HepG2 (cell line): ENCODE results near the gene HIVEP2. TPM values are rescaled to one million over a fixed set of nuclear protein-coding genes. Genes with fewer than 3 reads are reported as not detected.

Source experiments
- ATAC-seq: fragments of 200-7000 bp; cut with Tn5 transposase; 3 replicates; pipeline ENCODE4 v1.9.1; 2020; ENCODE audit warnings: mild to moderate bottlenecking, moderate library complexity
- BruUV-seq: library from RNA; stranded (reverse); fragments of 400-500 nt; replicated peaks from 2 replicates; lab custom pipeline; 2021; lab: Mats Ljungman, UMichigan
- CTCF ChIA-PET: fragments of 300-600 bp; formaldehyde crosslinking; extraction: SDS; loops from one replicate; lab custom pipeline; 2021; ENCODE audit warnings: low total read pairs, inconsistent platforms, low intra/inter-chr PET ratio; lab: Yijun Ruan, JAX
- POLR2A ChIA-PET: fragments of 350-600 bp; sonication (Branson Sonifier 250); formaldehyde crosslinking; loops from one replicate; lab custom pipeline; 2020; ENCODE audit warnings: antibody characterized with exemption, inconsistent platforms; lab: Yijun Ruan, JAX
- DNase-seq: peaks from one replicate; pipeline ENCODE4 v3.0.0-alpha.2; 2015; ENCODE audit warnings: low spot score
- FAIRE-seq: peaks from 3 replicates; lab custom pipeline; 2011; peaks lifted over from hg19 to GRCh38; lab: Jason Lieb, UNC
- H2AFZ ChIP-seq: one replicate; pipeline ENCODE4 v1.6.1; 2011; ENCODE audit warnings: low read length, inconsistent platforms
- H3K27ac ChIP-seq: fragments of 300-600 bp; 3 replicates; pipeline ENCODE4 v1.8.0; 2011; ENCODE audit warnings: mixed run types, mild to moderate bottlenecking, mixed read lengths, low read length, inconsistent platforms; ENCODE audit not compliant: insufficient read depth; ENCODE audit errors: extremely low read length
- H3K27me3 ChIP-seq, 2 experiments: fragments of 200-600 bp in 1 of 2; 2 replicates in 1 of 2; 3 replicates in 1 of 2; pipeline versions ENCODE4 v1.6.0 to v1.8.0; 2011; ENCODE audit warnings: low read length in 2 of 2, mild to moderate bottlenecking in 2 of 2, moderate library complexity in 2 of 2, inconsistent platforms in 1 of 2; ENCODE audit not compliant: insufficient read depth in 2 of 2, control insufficient read depth in 1 of 2
- H3K36me3 ChIP-seq, 2 experiments: fragments of 200-600 bp in 1 of 2; replicated peaks in 1 of 2; 2 replicates in 1 of 2; 3 replicates in 1 of 2; pipeline versions ENCODE4 v1.5.1 to v1.8.0; 2011; ENCODE audit warnings: low read length in 2 of 2, inconsistent platforms in 1 of 2; ENCODE audit not compliant: insufficient read depth in 2 of 2, control insufficient read depth in 1 of 2
- H3K4me1 ChIP-seq: 2 replicates; pipeline ENCODE4 v1.5.1; 2012; ENCODE audit warnings: low read length, inconsistent platforms; ENCODE audit not compliant: insufficient read depth
- H3K4me2 ChIP-seq: 2 replicates; pipeline ENCODE4 v1.6.0; 2011; ENCODE audit warnings: low read depth, low read length, inconsistent platforms
- H3K4me3 ChIP-seq, 3 experiments: fragments of 200-600 bp in 1 of 3; sonication (generic), shearing (Covaris generic) in 1 of 3; replicated peaks in 1 of 3; 2 replicates each; pipeline ENCODE4 v1.5.1; 2011 to 2016; ENCODE audit warnings: low read length in 3 of 3, inconsistent platforms in 2 of 3, low read depth in 2 of 3, mild to moderate bottlenecking in 2 of 3, control low read depth in 1 of 3, mixed read lengths in 1 of 3; ENCODE audit not compliant: insufficient read depth in 1 of 3
- H3K79me2 ChIP-seq: one replicate; pipeline ENCODE4 v1.6.1; 2011; ENCODE audit warnings: low read length, inconsistent platforms; ENCODE audit not compliant: insufficient read depth
- H3K9ac ChIP-seq: 2 replicates; pipeline ENCODE4 v1.6.0; 2011; ENCODE audit warnings: mild to moderate bottlenecking, low read depth, low read length, inconsistent platforms; ENCODE audit not compliant: insufficient read depth
- H3K9me3 ChIP-seq: 2 replicates; pipeline ENCODE4 v1.5.1; 2012; ENCODE audit warnings: mild to moderate bottlenecking, low read length
- H4K20me1 ChIP-seq: 2 replicates; pipeline ENCODE4 v1.6.0; 2011; ENCODE audit warnings: inconsistent platforms, mild to moderate bottlenecking, low read length, moderate library complexity; ENCODE audit not compliant: insufficient read depth
- HINFP ChIP-seq: sonication (generic); formaldehyde crosslinking; IDR thresholded peaks from 2 replicates; pipeline ENCODE4 v1.4.0; 2020; ENCODE audit warnings: low read depth, mild to moderate bottlenecking, missing genetic modification reagents
- MZF1 ChIP-seq: sonication (generic); formaldehyde crosslinking; IDR thresholded peaks from 2 replicates; pipeline ENCODE4 v1.8.1; 2023; ENCODE audit warnings: mild to moderate bottlenecking, missing genetic modification reagents, borderline replicate concordance
- PREB ChIP-seq: sonication (generic); formaldehyde crosslinking; IDR thresholded peaks from 2 replicates; pipeline ENCODE4 v1.4.0; 2020; ENCODE audit warnings: missing genetic modification reagents
- SP1 ChIP-seq, 2 experiments: fragments of 450-650 bp in 1 of 2; sonication (generic) in 1 of 2; formaldehyde crosslinking in 1 of 2; IDR thresholded peaks; 2 replicates each; pipeline versions ENCODE4 v1.4.0 to v1.6.1; 2016 to 2020; ENCODE audit warnings: missing genetic modification reagents in 1 of 2
- ZBTB14 ChIP-seq: sonication (generic); formaldehyde crosslinking; IDR thresholded peaks from 2 replicates; pipeline ENCODE4 v1.4.0; 2020; ENCODE audit warnings: missing genetic modification reagents
- ZBTB43 ChIP-seq: sonication (generic); formaldehyde crosslinking; conservative IDR thresholded peaks from 2 replicates; pipeline ENCODE4 v1.4.0; 2020; ENCODE audit warnings: missing genetic modification reagents
- ZNF24 ChIP-seq: fragments of 450-650 bp; IDR thresholded peaks from 2 replicates; pipeline ENCODE4 v1.6.1; 2017; ENCODE audit warnings: antibody characterized with exemption, mild to moderate bottlenecking
- ZNF572 ChIP-seq: sonication (generic); formaldehyde crosslinking; IDR thresholded peaks from 2 replicates; pipeline ENCODE4 v1.5.1; 2020; ENCODE audit warnings: mild to moderate bottlenecking, missing genetic modification reagents
- ZNF577 ChIP-seq: sonication (generic); formaldehyde crosslinking; IDR thresholded peaks from 2 replicates; pipeline ENCODE4 v1.4.0; 2020; ENCODE audit warnings: mild to moderate bottlenecking, low read depth, missing genetic modification reagents, borderline replicate concordance
- WGBS: methylation state at CpG from one replicate; pipeline ENCODE4 v1.1.6; 2017; ENCODE audit warnings: low lambda C conversion rate; 5-methylcytosine and 5-hydroxymethylcytosine counted together
- in situ Hi-C: cut with HindIII; loops from 2 replicates; pipeline ENCODE4 v1.10.0; 2017; ENCODE audit warnings: low pct_unique_long_range_greater_than_20kb; ENCODE audit not compliant: extremely low pct_ligation_motif_present
- intact Hi-C: fragments of 100-400 bp; cut with micrococcal nuclease; formaldehyde crosslinking; loops from one replicate; pipeline ENCODE4 v1.10.0; 2022; ENCODE audit not compliant: unreplicated experiment
- polyA plus RNA-seq, 8 experiments: library from polyadenylated mRNA; depleted of rRNA in 3 of 8; stranded (reverse) in 7 of 8; unstranded in 1 of 8; fragments of >200 nt; fragmentation: Illumina TruSeq in 4 of 8; extraction: Trizol in 4 of 8; gene quantifications; 2 replicates each; pipeline versions ENCODE4 v1.2.1 to v1.2.3, GENCODE V29; 2011 to 2016; ENCODE audit warnings: low read depth in 4 of 8, missing spikeins in 1 of 8, mixed read lengths in 1 of 8; ENCODE audit not compliant: insufficient read depth in 1 of 8
- total RNA-seq, 5 experiments: library from RNA; depleted of rRNA; stranded (reverse); fragments of >200 nt; fragmentation: Illumina TruSeq; extraction: Trizol; gene quantifications; 2 replicates each; pipeline ENCODE4 v1.2.3, GENCODE V29; 2016; ENCODE audit warnings: low read depth in 1 of 5
- TF ChIP-seq, protein P1 (sequence below): sonication (generic); formaldehyde crosslinking; IDR thresholded peaks from 2 replicates; pipeline ENCODE4 v1.4.0; 2020; ENCODE audit warnings: low read depth, mild to moderate bottlenecking, missing genetic modification reagents

Gene HIVEP2
- total and polyA plus RNA-seq, 2 of the 13 experiments (the other 11 are each of a cell fraction or from before 2014, with no cell fraction given), result 3.4 to 12.9 TPM

DNA sequence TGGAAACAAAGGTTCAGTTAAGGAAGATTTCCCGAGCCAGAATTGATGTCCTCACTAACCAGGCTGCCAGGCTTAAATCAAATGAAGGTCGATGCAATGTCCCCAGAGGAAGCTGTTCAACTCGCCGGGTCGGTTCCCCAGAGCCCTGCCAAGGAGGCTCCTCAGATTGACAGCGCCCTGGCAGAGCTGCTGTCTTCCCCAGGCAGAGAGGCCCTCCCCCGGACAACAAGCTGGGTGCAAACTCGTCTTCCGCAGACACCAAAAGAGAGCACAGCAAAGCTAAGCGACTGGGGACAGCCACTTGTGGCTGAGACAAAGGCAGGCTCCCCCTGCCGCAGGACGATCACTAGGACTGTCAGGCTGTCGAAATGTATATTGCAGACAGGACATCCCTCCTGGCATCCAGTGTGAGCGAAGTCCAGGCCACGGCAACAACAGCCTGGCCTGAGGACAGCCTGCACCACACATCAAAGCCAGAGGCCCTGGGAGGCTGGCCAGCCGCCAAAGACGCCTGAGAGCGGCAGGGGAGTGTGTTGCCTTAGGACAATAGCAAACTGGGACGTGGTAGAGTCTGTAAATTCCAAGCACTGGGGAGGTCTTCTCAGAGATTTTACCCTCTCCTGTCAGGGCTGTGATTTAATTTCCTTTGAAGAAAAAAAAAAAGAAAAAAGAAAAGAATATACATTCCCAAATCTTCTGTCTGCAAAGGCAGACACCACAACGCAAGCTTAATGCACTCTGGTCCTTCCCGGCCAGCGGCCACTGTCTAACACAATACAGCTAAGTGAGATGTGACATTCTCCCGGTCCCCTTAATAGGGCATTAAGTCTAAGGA is 99.1 kb downstream of the HIVEP2 start (continued):
- TF ChIP-seq SP1 (IDR thresholded peaks at IDR 0.05) (no peak), SP1 (CRISPR knock-in tag; IDR thresholded peaks at IDR 0.05) (peak; percentile 40), PREB (no peak), ZNF577 (CRISPR knock-in tag) (no peak), ZNF572 (CRISPR knock-in tag) (peak; percentile 65; the same call in 1 of the 2 replicates)
- TF ChIP-seq, all 625 proteins: peak for 336

- in situ Hi-C loops (loop anchor here (5.0 kb wide), 1 partner anchor 102 kb away; the partner anchor contains the start of gene HIVEP2), intact Hi-C loops (loop anchor here (1.0 to 5.0 kb wide), 3 partner anchors 42 to 98 kb away; no protein-coding TSS in a partner anchor)
- H3K27ac ChIP-seq, result peak overlapping the region; percentile 91
- CTCF ChIA-PET, result no interaction called here
- no peak overlapping the region for H2AFZ ChIP-seq
- 21% methylated on average over 2 of the region's 2 CpGs for WGBS
- H3K27me3 ChIP-seq, result no peaks in the 10 kb centered on the region
- no peaks in the 10 kb centered on the region for H3K36me3 ChIP-seq
- FAIRE-seq, result no peak
- H3K4me3 ChIP-seq, result peak overlapping the region; percentile 50 to 72 (median 71)
- BruUV-seq, result TSS peak; percentile 78
- ATAC-seq, result no peak
- TF ChIP-seq, protein P1, sequence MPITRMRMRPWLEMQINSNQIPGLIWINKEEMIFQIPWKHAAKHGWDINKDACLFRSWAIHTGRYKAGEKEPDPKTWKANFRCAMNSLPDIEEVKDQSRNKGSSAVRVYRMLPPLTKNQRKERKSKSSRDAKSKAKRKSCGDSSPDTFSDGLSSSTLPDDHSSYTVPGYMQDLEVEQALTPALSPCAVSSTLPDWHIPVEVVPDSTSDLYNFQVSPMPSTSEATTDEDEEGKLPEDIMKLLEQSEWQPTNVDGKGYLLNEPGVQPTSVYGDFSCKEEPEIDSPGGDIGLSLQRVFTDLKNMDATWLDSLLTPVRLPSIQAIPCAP, result no peak
- TF ChIP-seq MZF1 (CRISPR knock-in tag) (0 out of 2 replicates have a peak, but pooled peaks have one; percentile 2), ZBTB14 (no peak), ZBTB43 (0 out of 2 replicates have a peak, but pooled peaks have one; percentile 6), ZNF24 (no peak), HINFP (CRISPR knock-in tag) (no peak)
- H3K4me2 ChIP-seq, result peak overlapping the region; percentile 92
- no peaks in the 10 kb centered on the region for H3K79me2 ChIP-seq
- H3K9me3 ChIP-seq, result no peaks in the 10 kb centered on the region
- H3K9ac ChIP-seq, result peak overlapping the region; percentile 77
- no peak for DNase-seq
- H3K4me1 ChIP-seq, result peaks cover 51% of the 10 kb centered on the region
- POLR2A ChIA-PET, result interaction anchor here (1.0 to 2.2 kb wide), 3 partner anchors 23 to 102 kb away, joined by 3 to 14 read pairs (median 4); no protein-coding TSS in a partner anchor
- no peaks in the 10 kb centered on the region for H4K20me1 ChIP-seq
These were observed 99.8 kb downstream of the HIVEP2 start for GRCh38 chr6:142845143-142845571.
